Fibroblast of lung (primary cell): Measurements from ENCODE around the gene TAF3. TPM values are rescaled to one million over a fixed set of nuclear protein-coding genes. Genes with fewer than 3 reads are reported as not detected.
A peak's percentile ranks its signal among the peaks of the same experiment; 100 is the strongest.

Experiments
- DNase-seq, 2 donors: peaks; one replicate each; pipeline versions ENCODE4 v3.0.0 to v3.0.0-alpha.2; 2010; ENCODE audit warnings: low read depth in 2 of 2
- H2AFZ ChIP-seq: 2 replicates; pipeline ENCODE4 v1.5.1; 2012; ENCODE audit warnings: low read length, control low read depth, inconsistent platforms
- H3K27ac ChIP-seq: 2 replicates; pipeline ENCODE4 v1.5.1; 2011; ENCODE audit warnings: low read length, control low read depth; ENCODE audit not compliant: insufficient read depth
- H3K27me3 ChIP-seq: 2 replicates; pipeline ENCODE4 v1.5.1; 2011; ENCODE audit warnings: mild to moderate bottlenecking, low read length; ENCODE audit not compliant: control insufficient read depth, insufficient read depth
- H3K36me3 ChIP-seq: 2 replicates; pipeline ENCODE4 v1.5.1; 2011; ENCODE audit warnings: low read length; ENCODE audit not compliant: control insufficient read depth, insufficient read depth
- H3K4me1 ChIP-seq: 2 replicates; pipeline ENCODE4 v1.5.1; 2011; ENCODE audit warnings: low read length; ENCODE audit not compliant: control insufficient read depth, insufficient read depth; ENCODE audit errors: extremely low read depth
- H3K4me2 ChIP-seq: 2 replicates; pipeline ENCODE4 v1.5.1; 2011; ENCODE audit warnings: low read length, control low read depth; ENCODE audit not compliant: insufficient read depth; ENCODE audit errors: extremely low read depth
- H3K4me3 ChIP-seq, 4 experiments: fragments of 200-600 bp in 1 of 4; sonication (generic) in 1 of 4; replicated peaks in 1 of 4; 2 replicates each; pipeline ENCODE4 v1.5.1; 2011 to 2016; ENCODE audit warnings: low read length in 4 of 4, low read depth in 3 of 4, mild to moderate bottlenecking in 3 of 4, control low read depth in 2 of 4, inconsistent platforms in 1 of 4, mixed read lengths in 1 of 4; ENCODE audit not compliant: insufficient read depth in 1 of 4; ENCODE audit errors: control extremely low read depth in 1 of 4
- H3K79me2 ChIP-seq: 2 replicates; pipeline ENCODE4 v1.5.1; 2012; ENCODE audit warnings: mild to moderate bottlenecking, low read length, inconsistent platforms; ENCODE audit not compliant: control insufficient read depth, insufficient read depth
- H3K9ac ChIP-seq: 2 replicates; pipeline ENCODE4 v1.5.1; 2011; ENCODE audit warnings: mild to moderate bottlenecking, low read length, control low read depth; ENCODE audit not compliant: insufficient read depth
- H3K9me3 ChIP-seq: 2 replicates; pipeline ENCODE4 v1.5.1; 2012; ENCODE audit warnings: low read depth, low read length; ENCODE audit not compliant: control insufficient read depth, insufficient read depth
- H4K20me1 ChIP-seq: 2 replicates; pipeline ENCODE4 v1.5.1; 2011; ENCODE audit warnings: low read length; ENCODE audit not compliant: control insufficient read depth, insufficient read depth; ENCODE audit errors: extremely low read depth
- EZH2 ChIP-seq: IDR thresholded peaks from 2 replicates; pipeline ENCODE4 v1.5.1; 2012; ENCODE audit warnings: low read length, control low read depth, mild to moderate bottlenecking; ENCODE audit errors: missing control alignments
- polyA plus RNA-seq, 2 donors: library from polyadenylated mRNA; depleted of rRNA in 1 of 2; stranded (reverse) in 1 of 2; unstranded in 1 of 2; fragments of >200 nt; gene quantifications; 2 replicates each; pipeline ENCODE4 v1.2.1, GENCODE V29; 2011 to 2012; ENCODE audit warnings: missing spikeins in 1 of 2
- total RNA-seq: library from RNA; depleted of rRNA; stranded (reverse); fragments of >200 nt; gene quantifications from 2 replicates; pipeline ENCODE4 v1.2.1, GENCODE V29; 2014
- TF ChIP-seq, protein P1 (sequence below), 2 donors: IDR thresholded peaks in 1 of 2; conservative IDR thresholded peaks in 1 of 2; 1 replicate in 1 of 2; 2 replicates in 1 of 2; pipeline ENCODE4 v1.5.1; 2011 to 2012; ENCODE audit warnings: low read length in 2 of 2, control low read depth in 1 of 2, inconsistent platforms in 1 of 2, low read depth in 1 of 2, mild to moderate bottlenecking in 1 of 2

TAF3 gene
- total and polyA plus RNA-seq, 2 donors (not counting 1 experiment from before 2014, with no cell fraction given): 2.1 to 4.0 TPM

DNA sequence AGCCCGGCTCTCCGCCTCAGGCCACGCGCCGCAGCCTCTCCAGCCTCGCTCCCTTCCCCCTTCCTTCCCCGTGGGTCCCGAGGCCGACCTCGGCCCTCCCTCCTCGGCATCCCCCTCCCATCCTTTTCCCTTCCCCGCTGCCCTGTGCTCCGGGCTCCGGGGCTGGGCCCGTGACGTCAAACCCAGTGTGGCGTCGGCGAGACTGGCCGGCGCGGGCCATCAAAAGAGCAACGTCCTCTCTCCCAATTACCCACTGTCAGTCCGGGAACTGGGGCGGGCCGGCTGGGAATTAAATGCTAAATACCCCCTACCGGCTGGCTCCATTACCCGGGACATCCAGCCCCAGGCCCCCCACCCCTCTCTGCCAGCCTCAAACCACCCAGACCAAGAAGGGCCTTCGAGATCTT lies 233.5 kb downstream of the TAF3 start:
- H3K4me1 ChIP-seq: peaks cover 5% of the 10 kb centered on the region
- H4K20me1 ChIP-seq: no peaks in the 10 kb centered on the region
- H3K9me3 ChIP-seq: no peaks in the 10 kb centered on the region
- no peak overlapping the region for H2AFZ ChIP-seq
- H3K4me2 ChIP-seq: no peak overlapping the region
- no peak for TF ChIP-seq EZH2
- H3K4me3 ChIP-seq: no peak overlapping the region
- H3K27ac ChIP-seq: no peak overlapping the region
- DNase-seq: no peak
- peaks cover 83% of the 10 kb centered on the region for H3K27me3 ChIP-seq
- H3K9ac ChIP-seq: no peak overlapping the region
- no peaks in the 10 kb centered on the region for H3K79me2 ChIP-seq
- no peaks in the 10 kb centered on the region for H3K36me3 ChIP-seq

DNA sequence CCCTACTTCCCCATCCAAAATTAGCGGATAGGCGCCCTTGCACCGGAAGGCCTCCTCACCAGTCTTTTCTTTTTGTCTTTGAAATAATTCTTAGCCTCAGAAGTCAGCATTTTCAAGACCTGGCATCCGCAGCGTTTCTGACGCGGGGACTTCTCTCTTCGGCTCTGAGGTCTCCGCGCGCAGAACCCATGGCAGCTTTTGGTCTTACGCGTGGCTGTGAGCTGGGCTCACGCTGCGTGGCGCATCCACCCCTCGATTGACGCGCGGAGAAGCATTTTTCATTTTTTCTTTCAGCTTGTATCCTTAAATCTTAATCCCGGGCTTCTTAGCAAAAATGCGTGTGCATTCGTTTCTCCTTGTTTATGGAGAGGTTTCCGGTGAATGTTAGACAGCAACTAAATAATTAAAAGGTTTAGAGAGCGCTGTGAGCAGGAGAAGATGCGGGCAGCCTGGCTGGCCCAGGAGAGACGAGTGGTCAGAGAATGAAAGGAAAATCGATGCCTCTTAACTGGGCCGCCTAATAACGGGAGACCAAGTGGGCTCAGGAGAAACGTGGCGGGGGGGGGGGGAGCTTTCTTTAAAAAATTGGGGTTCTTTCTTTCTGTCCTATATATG lies 234.1 kb downstream of the TAF3 start:
- TF ChIP-seq EZH2: peak; percentile 25
- TF ChIP-seq, protein P1, sequence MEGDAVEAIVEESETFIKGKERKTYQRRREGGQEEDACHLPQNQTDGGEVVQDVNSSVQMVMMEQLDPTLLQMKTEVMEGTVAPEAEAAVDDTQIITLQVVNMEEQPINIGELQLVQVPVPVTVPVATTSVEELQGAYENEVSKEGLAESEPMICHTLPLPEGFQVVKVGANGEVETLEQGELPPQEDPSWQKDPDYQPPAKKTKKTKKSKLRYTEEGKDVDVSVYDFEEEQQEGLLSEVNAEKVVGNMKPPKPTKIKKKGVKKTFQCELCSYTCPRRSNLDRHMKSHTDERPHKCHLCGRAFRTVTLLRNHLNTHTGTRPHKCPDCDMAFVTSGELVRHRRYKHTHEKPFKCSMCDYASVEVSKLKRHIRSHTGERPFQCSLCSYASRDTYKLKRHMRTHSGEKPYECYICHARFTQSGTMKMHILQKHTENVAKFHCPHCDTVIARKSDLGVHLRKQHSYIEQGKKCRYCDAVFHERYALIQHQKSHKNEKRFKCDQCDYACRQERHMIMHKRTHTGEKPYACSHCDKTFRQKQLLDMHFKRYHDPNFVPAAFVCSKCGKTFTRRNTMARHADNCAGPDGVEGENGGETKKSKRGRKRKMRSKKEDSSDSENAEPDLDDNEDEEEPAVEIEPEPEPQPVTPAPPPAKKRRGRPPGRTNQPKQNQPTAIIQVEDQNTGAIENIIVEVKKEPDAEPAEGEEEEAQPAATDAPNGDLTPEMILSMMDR (conservative IDR thresholded peaks at IDR 0.05 in 1 of 2, IDR thresholded peaks at IDR 0.05 in 1 of 2; ENCODE audit: low read depth in 1 of 2, low read length in 2 of 2): no peak
- Histone ChIP-seq H3K9me3 (no peaks in the 10 kb centered on the region), H3K27ac (no peak overlapping the region), H3K4me3 (no peak overlapping the region), H3K27me3 (peaks cover 81% of the 10 kb centered on the region), H4K20me1 (no peaks in the 10 kb centered on the region), H3K9ac (no peak overlapping the region), H3K79me2 (no peaks in the 10 kb centered on the region), H3K36me3 (no peaks in the 10 kb centered on the region), H3K4me1 (peaks cover 5% of the 10 kb centered on the region), H3K4me2 (no peak overlapping the region), H2AFZ (no peak overlapping the region)
- peak in 1 of 2 donors; percentile 31 for DNase-seq

- no peak overlapping the region for H3K9ac ChIP-seq
- H3K36me3 ChIP-seq: no peaks in the 10 kb centered on the region
- DNase-seq: no peak
- H3K27ac ChIP-seq: no peak overlapping the region
- H3K4me2 ChIP-seq: no peak overlapping the region
- peaks cover 75% of the 10 kb centered on the region for H3K27me3 ChIP-seq
- peak overlapping the region in 1 of 4 experiments; percentile 51 for H3K4me3 ChIP-seq
- H2AFZ ChIP-seq: no peak overlapping the region
- H3K4me1 ChIP-seq: peaks cover 5% of the 10 kb centered on the region
- peak; percentile 3 for TF ChIP-seq EZH2
- TF ChIP-seq, protein P1 (conservative IDR thresholded peaks at IDR 0.05 in 1 of 2, IDR thresholded peaks at IDR 0.05 in 1 of 2; ENCODE audit: low read depth in 1 of 2, low read length in 2 of 2): peak; percentile 57
- H3K79me2 ChIP-seq: no peaks in the 10 kb centered on the region
- H4K20me1 ChIP-seq: no peaks in the 10 kb centered on the region
- no peaks in the 10 kb centered on the region for H3K9me3 ChIP-seq
Measured at GRCh38 chr10:8052956-8053445, 234.7 kb downstream of the TAF3 start.
